VCaP (cell line): ENCODE data around the gene CA6.

Experiments used
- H3K27ac ChIP-seq: fragments of 450-650 bp; 2 replicates; pipeline ENCODE4 v1.5.1; 2017
- TF ChIP-seq, protein P1 (sequence below): fragments of 450-650 bp; conservative IDR thresholded peaks from 2 replicates; pipeline ENCODE4 v1.5.1; 2017; ENCODE audit warnings: mild to moderate bottlenecking, moderate library complexity

The CA6 gene

DNA sequence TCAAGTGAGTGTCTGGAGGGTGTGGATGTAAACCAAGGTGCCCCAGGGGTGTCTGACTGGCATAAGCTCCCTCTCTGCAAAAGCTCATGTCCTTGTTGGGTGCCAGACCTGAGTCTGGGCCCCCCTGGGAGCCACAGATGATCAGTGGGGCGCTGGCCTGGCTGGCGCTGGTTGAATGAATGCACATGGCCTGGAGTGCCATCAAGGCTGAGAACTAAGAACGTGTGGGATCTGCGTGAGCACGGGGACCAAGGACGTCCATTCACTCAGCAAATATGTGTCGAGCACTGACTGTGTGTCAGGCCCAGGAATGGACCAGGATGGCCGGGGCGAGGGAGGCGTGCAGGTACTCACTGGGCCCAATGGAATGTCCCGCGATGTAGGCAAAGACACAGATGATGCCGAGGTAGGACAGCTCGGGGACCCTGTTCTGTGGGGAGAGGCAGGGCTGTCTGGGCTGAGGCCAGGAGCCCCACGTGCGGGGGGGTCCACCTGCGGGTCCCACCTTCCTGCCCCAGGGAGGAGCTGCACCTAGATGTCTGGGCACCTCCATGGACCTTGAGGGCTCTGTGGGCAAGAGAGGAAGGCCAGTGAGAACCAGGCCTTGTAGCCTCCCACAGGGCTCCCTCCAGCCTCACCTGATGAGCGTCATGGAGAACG is 61.4 kb downstream of the CA6 start:
- TF ChIP-seq, protein P1, sequence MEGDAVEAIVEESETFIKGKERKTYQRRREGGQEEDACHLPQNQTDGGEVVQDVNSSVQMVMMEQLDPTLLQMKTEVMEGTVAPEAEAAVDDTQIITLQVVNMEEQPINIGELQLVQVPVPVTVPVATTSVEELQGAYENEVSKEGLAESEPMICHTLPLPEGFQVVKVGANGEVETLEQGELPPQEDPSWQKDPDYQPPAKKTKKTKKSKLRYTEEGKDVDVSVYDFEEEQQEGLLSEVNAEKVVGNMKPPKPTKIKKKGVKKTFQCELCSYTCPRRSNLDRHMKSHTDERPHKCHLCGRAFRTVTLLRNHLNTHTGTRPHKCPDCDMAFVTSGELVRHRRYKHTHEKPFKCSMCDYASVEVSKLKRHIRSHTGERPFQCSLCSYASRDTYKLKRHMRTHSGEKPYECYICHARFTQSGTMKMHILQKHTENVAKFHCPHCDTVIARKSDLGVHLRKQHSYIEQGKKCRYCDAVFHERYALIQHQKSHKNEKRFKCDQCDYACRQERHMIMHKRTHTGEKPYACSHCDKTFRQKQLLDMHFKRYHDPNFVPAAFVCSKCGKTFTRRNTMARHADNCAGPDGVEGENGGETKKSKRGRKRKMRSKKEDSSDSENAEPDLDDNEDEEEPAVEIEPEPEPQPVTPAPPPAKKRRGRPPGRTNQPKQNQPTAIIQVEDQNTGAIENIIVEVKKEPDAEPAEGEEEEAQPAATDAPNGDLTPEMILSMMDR, result no peak
- no peak overlapping the region for H3K27ac ChIP-seq

DNA sequence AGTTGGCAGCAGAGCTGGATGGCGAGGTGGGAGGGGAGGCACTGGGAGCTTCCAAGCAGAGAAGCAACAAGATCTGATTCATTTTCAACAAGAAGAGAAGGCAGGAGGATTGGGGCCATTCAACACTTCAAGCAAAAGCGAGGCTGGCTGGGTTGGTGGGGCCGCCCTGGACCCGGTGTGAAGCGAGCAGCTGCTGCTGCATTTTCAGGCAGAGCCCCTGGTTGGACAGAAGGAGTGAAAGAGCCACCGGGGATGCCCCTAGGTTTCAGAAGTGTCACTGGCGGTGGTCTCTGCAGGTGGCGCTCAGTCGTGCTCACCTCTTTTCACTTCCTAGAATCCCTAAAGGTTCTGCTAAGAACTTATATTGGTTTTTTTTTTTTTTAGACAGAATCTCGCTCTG is 62.6 kb downstream of the CA6 start:
- TF ChIP-seq, protein P1, result no peak
- H3K27ac ChIP-seq, result no peak overlapping the region

DNA sequence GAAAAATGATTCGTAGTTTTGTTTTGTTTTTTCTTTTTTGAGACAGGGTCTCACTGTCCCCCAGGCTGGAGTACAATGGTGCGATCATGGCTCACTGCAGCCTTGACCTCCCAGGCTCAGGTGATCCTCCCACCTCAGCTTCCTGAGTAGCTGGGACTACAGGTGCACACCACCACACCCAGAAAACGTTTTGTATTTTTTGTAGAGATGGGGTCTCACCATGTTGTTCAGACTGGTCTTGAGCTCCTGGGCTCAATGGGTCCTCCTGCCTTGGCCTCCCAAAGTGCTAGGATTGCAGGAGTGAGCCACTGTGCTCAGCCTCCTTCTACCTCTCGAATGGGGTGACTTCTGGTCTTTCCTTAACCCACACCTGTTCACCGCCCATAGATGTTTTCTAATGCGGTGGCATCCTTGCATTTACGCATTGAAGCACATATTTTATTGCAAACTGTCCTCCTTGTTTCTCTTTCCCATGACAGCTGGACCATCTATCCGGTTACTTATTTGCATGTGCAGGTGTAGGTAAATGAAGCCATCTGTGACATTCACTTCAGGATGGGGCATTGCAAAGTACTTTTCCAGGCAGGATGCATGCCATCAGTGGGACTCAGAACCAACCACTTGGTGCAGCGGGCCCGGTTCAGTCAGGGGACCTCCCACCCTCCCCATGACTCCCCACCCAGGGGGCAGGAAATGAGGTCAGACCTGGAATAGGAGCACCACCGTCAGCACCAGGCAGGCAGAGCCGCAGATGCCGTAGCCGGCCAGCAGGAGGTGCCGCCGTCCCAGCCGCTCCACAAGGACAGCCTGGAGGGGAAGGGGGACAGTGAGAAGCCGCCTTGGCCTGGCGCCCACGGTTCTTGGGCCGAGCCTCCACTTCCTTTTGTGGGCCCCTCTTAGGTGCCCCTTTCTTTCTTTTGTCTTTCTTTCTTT is 64.0 kb downstream of the CA6 start:
- H3K27ac ChIP-seq, result no peak overlapping the region
- TF ChIP-seq, protein P1, result peak; percentile 48; the same call in 1 of the 2 replicates

DNA sequence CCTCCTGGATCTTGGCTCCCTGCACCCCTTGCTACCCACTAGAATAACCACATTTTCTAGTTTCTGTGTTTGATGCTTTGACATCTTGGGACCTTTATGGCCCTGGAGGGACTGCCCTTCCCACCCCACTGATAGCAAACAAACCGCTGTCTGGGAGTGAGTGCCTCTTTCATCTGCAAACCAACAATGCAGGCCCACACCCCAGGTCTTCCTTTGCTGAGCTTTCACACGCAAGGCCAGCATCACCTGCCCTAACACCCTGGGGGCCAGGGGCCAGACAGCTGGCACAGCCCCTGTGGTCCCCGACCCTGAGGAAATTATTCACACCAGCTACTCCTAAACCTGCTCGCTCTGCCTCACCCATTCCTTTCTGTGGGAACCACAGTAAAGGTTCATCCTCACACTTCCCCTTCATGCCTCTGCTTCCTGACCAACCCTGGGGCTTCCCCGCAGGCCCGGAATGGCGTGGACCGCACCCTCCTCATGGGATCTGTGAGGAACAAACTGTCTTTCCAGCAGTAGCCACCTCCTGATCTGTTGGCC is 65.2 kb downstream of the CA6 start:
- H3K27ac ChIP-seq, result no peak overlapping the region
- TF ChIP-seq, protein P1, result no peak

DNA sequence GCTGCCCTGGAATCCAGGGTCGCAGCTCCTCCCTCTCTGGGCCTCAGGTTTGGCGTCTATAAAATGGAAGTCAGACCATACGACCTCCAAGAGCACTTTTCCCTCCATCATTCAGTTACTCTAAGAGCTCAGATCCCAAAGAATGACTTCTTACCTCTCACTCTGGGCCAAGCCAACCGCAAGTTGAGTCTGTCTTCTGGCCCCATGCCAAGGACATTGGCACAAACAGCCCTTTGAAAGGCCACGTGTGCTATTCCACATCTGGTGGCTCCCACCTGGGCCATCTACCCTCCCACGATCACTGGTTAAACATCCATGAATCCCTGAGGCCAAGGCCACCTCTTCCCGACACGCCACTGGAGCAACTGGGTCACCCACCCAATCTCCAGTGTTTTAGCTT is 68.2 kb downstream of the CA6 start:
- no peak overlapping the region for H3K27ac ChIP-seq
- TF ChIP-seq, protein P1, result no peak

DNA sequence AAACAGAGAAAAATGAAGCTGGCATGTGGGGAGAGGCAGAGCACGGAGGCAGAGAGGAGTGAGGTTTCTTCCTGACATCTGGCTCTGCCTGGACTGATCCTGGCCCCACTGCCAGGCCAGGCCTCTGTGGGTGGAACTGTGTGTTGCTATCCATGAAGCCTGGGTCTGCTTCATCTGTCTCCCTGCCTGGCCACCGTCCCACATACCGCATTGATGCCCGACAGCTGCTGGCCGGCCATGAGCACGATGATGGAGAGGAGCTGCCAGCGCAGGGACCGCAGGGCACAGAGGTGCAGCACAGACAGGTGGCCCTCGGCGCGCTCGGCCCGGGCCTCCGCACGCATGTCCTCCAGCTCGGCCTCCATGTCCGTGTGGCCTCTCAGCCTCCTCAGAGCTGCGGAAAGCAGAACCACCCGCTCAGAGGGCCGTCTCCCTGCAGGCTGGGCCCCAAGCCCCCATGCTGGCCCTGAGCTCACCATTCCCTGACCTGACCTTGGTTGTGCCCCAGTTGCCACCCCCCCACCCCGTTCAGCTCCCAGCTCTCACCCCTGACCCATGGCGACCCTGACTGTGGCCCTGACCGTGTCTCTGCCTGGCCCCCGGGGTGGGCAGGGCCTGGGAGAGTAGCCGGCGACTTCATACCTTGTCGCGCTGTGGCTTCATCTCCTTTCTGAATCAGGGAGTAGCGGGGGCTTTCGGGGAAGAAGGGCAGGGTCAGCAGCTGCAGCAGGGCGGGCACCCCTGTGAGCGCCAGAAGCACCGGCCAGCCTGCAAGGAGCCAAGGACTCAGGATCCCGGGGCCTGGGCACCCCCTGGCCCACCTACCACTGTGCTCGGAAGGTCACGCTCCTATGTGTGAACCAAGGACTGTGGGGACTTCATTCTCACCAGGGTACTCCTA is 69.1 kb downstream of the CA6 start:
- TF ChIP-seq, protein P1, result no peak
- H3K27ac ChIP-seq, result no peak overlapping the region
